Occipital lobe (tissue), 2 donors: Measurements from ENCODE around the gene GLB1L3. TPM values are rescaled to one million over a fixed set of nuclear protein-coding genes. Genes with fewer than 3 reads are reported as not detected.
A peak's percentile ranks its signal among the peaks of the same experiment; 100 is the strongest.

Experiments used
- DNase-seq: peaks from one replicate; lab custom pipeline; 2025; lab: John Stamatoyannopoulos, UW
- total RNA-seq: library from RNA; depleted of rRNA; stranded (reverse); fragments of >200 nt; gene quantifications from one replicate; pipeline ENCODE4 v1.2.3, GENCODE V29; 2014

The GLB1L3 gene
- total RNA-seq, 1 donor from 2014 or later, result 0.47 TPM

DNA sequence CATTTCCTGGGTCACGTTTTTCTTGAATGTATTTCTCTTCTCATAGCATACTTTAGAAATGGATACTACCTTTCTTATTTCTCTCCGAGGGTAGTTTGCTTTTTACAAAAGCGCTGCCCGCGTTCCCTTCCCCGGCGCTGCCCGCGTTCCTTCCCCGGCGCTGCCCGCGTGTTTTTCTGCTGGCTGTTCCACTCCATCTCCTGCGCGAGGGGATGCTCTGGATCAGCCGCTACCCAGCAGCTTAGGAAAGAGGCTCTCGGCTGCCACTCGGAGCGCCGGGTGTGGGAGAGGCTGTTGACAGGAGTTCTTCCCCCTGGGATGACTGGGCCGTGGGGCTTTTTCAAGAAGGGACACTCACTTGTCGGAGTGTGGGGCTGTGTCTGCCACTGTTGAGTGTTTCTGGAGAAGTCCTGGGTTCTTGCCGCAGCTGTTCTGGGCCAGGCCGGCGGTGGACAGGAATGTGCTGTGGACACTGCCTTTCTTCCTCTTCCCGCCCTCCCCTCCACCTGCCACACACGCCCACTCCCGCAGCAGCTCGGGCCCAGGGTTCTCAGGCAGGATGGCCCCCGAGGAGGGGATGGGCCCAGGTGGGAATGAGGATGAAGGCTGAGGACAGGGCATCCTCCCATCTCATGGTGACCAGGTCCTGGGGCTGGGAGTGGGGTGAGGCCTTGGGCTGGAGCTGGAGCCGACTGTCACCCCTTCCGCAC, 86.2 kb downstream of the GLB1L3 start:
- DNase-seq, result no peak

DNA sequence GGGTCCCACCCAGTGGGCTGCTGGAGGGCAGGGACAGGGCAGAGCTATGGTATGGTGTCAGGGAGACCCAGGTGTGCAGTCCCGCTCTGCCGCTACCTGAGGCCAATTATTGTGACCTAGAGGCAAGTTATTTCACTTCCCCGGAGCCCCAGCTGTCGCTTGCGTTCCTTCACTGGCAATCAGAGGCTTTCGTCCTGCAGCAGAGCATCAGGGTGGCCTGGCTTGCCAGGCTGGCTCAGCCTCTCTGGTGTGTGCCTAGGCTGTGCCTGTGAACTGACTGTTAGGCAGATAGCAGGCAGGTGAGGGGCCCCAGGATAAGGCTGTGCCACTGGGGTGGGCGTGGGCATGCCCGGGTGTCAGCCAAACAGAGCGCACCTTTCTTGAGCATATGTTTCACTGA, 87.0 kb downstream of the GLB1L3 start:
- DNase-seq, result no peak

DNA sequence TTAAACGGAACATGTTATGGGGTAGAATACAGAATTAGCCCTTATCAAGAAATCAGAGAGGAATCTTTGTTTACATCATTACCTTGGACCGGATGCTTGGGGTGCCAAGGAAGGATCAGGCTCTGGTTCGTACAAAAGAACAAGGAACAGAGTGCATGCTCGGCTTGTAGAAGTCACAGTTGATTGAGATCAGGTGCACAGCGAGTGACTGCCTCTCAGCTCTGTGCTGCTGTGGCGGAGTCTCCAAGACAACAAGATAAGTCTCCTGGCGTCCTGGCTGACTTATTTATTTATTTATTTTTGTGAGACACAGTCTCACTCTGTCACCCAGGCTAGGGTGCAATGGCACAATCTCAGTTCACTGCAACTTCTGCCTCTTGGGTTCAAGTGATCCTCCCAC, 87.4 kb downstream of the GLB1L3 start:
- DNase-seq, result no peak

DNA sequence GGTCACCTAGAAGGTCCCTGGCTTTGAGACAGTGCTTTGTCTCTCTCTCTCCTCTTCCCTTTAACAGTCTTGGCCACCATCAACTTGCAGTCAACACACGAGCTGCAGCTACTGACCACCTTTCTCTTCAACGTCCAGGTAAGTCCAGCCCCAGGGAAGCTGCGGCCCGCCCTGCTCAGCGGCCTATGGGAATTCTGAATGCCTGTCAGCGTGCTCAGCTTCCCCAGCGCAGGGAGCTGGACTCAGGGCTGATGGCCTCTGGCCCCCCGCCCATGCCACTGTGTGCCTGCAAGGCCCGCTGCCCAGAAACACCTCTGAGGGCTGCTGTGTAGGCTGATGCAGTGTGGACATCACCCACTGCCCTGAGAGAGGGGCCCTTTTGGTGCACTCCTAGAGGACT, 88.1 kb downstream of the GLB1L3 start:
- DNase-seq, result no peak

DNA sequence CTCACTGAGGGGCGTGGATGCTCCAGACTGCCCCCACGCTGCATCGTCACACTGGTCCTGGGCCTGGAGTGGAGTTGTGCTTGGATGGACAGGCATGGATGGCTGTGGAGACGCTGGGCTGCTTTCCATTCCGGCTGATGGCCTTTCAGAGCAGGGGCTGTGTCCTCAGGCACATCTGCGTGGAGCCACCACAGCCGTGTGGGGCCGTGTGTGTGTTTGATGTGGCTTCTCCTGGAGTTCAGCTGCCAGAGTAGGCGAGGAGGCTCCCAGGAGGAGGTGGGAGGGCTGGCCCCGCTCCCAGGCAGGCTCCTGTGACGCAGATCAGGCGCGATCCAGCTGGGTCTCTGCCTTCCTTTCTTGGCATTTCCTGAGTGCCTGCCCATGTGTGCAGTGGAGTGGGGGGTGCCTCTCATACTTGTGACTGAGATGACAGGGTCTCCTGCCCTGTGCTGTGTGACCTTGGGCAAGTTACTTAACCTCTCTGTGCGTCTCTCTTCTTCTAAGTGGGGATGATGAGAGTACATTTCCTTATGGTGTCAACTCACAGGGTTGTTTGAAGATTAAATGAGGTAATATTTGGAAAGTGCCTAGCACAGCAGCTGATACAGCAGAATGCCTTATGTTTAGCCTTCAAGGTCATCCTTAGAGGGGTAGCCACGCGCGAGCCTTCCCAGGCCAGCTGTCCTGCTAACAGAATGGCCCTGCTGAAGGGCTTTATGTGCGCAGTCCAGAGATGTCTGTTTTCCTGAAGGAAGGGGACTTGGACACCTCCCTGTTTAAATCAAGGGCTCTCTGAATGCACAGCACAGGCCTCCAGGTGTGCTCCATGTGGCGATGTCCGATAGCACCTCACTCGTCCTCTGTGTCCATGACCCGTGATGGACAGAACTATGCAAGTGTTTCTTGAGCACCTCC, 89.1 kb downstream of the GLB1L3 start:
- DNase-seq, result peak; percentile 59

DNA sequence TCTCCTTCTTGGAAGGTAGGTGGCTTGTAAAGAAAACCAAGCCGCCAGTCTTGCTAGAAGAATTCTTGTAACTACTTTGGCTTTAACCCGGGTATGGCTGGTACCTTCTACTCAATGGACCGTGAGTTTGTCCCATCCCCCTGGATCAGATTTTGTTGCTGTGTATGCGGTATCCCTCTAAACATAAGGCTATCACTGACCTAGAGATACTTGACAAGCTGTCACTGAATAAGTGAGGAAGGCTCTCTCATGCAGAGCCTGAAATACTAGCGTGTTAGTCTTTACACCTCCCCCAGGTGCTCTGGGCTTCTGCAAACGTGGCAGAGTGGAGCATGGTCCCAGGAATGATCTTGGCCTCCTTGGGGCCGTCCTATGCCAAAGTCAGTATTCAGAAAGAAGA, 90.1 kb downstream of the GLB1L3 start:
- no peak for DNase-seq

DNA sequence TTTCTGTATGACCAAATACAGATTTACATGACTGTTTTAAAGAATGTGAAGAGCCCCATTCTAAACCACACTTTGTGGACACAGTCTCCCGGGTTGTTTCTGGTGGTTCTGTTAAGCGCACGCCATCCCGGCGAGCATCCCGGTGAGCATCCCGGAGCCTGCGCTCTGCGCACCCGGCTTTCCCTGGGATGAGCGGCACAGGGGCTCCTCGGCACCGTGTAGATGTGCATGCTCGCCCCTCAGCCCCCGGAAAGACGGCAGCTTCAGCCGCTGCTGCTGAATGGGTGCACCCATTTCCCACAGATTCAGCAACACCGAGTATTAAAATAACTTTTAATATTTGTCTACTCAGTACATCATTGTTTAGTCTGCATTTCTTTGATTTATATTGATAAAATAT, 91.6 kb downstream of the GLB1L3 start:
- DNase-seq, result no peak

Other genes starting within 250 kb of the GLB1L3 start
- gene JAM3, start 207.3 kb upstream of the GLB1L3 start, total RNA-seq, result 41.8 TPM
- gene NCAPD3, start 52.4 kb upstream of the GLB1L3 start, total RNA-seq, result 11.4 TPM
- 61.9 TPM for gene VPS26B, start 51.7 kb upstream of the GLB1L3 start, total RNA-seq
- 41.5 TPM for gene THYN1, start 23.0 kb upstream of the GLB1L3 start, total RNA-seq
- gene ACAD8, start 22.8 kb upstream of the GLB1L3 start, total RNA-seq, result 28.7 TPM
- 1.1 TPM for gene GLB1L2, start 55.6 kb downstream of the GLB1L3 start, total RNA-seq
- gene B3GAT1, start 135.9 kb downstream of the GLB1L3 start, total RNA-seq, result 34.6 TPM